HCT116 (cell line): Measurements from ENCODE around the gene SOX18. TPM values are rescaled to one million over a fixed set of nuclear protein-coding genes. Genes with fewer than 3 reads are reported as not detected.
A peak's percentile ranks its signal among the peaks of the same experiment; 100 is the strongest.

Experiments used
- ATAC-seq: fragments of 200-7000 bp; cut with Tn5 transposase; 2 replicates; pipeline ENCODE4 v1.9.1; 2020; ENCODE audit warnings: mild to moderate bottlenecking, moderate library complexity
- BruUV-seq: library from RNA; stranded (reverse); fragments of 400-500 nt; replicated peaks from 2 replicates; lab custom pipeline; 2021; lab: Mats Ljungman, UMichigan
- CTCF ChIA-PET: fragments of 300-600 bp; sonication (Branson Sonifier 250); formaldehyde crosslinking; loops from one replicate; lab custom pipeline; 2021; ENCODE audit warnings: antibody characterized with exemption; lab: Charles Lee
- POLR2A ChIA-PET: fragments of 300-600, 350-600 bp; sonication (Branson Sonifier 250); formaldehyde crosslinking; loops from one replicate; lab custom pipeline; 2021; ENCODE audit warnings: antibody characterized with exemption; lab: Charles Lee
- RAD21 ChIA-PET, 2 experiments: fragments of 300-600 bp; sonication (Branson Sonifier 250); formaldehyde crosslinking; loops; one replicate each; lab custom pipeline; 2023; ENCODE audit warnings: low total read pairs in 2 of 2; ENCODE audit not compliant: uncharacterized antibody in 2 of 2, unreplicated experiment in 2 of 2, low non-redundant PET in 1 of 2; lab: Charles Lee
- DNase-seq: peaks from one replicate; pipeline ENCODE4 v3.0.0-alpha.2; 2010; ENCODE audit warnings: low read depth, low spot score
- H2AFZ ChIP-seq: fragments of 200-600 bp; shearing (Covaris generic), sonication (generic); 2 replicates; pipeline ENCODE4 v1.6.1; 2017; ENCODE audit warnings: low read depth, mixed run types, mixed read lengths, antibody characterized with exemption, low read length; ENCODE audit not compliant: poor library complexity, severe bottlenecking
- H3K27ac ChIP-seq: 2 replicates; pipeline ENCODE4 v1.5.1; 2012; ENCODE audit warnings: low read depth, low read length
- H3K27me3 ChIP-seq: fragments of 200-600 bp; sonication (generic); 2 replicates; pipeline ENCODE4 v1.6.1; 2016; ENCODE audit warnings: mixed run types, low read length, mixed read lengths; ENCODE audit not compliant: insufficient read depth
- H3K36me3 ChIP-seq, 2 experiments: fragments of 200-500 bp in 1 of 2; fragments of 200-600 bp in 1 of 2; sonication (Bioruptor generic) in 1 of 2; sonication (generic) in 1 of 2; 2 replicates each; pipeline versions ENCODE4 v1.5.1 to v1.6.1; 2014 to 2016; ENCODE audit warnings: low read length in 2 of 2, inconsistent platforms in 1 of 2, mixed read lengths in 1 of 2, mixed run types in 1 of 2; ENCODE audit not compliant: insufficient read depth in 2 of 2, control insufficient read depth in 1 of 2
- H3K4me1 ChIP-seq, 2 experiments: fragments of 200-600 bp in 1 of 2; sonication (generic) in 1 of 2; 2 replicates each; pipeline versions ENCODE4 v1.5.1 to v1.6.1; 2012 to 2017; ENCODE audit warnings: low read length in 2 of 2, inconsistent platforms in 1 of 2, mild to moderate bottlenecking in 1 of 2, mixed read lengths in 1 of 2, mixed run types in 1 of 2, moderate library complexity in 1 of 2; ENCODE audit not compliant: insufficient read depth in 2 of 2, control insufficient read depth in 1 of 2
- H3K4me2 ChIP-seq: fragments of 200-600 bp; sonication (generic); 2 replicates; pipeline ENCODE4 v1.6.1; 2017; ENCODE audit warnings: mixed run types, low read length, mixed read lengths
- H3K4me3 ChIP-seq, 2 experiments: fragments of 200-600 bp in 1 of 2; sonication (generic) in 1 of 2; replicated peaks in 1 of 2; 2 replicates each; pipeline ENCODE4 v1.5.1; 2011 to 2016; ENCODE audit warnings: low read length in 2 of 2, control low read depth in 1 of 2, low read depth in 1 of 2, mild to moderate bottlenecking in 1 of 2, mixed read lengths in 1 of 2, mixed run types in 1 of 2
- H3K79me2 ChIP-seq: fragments of 200-600 bp; sonication (generic); 2 replicates; pipeline ENCODE4 v1.6.1; 2017; ENCODE audit warnings: mild to moderate bottlenecking, mixed run types, low read length, moderate library complexity, mixed read lengths; ENCODE audit not compliant: insufficient read depth
- H3K9ac ChIP-seq: fragments of 200-600 bp; sonication (generic); 2 replicates; pipeline ENCODE4 v1.6.1; 2016; ENCODE audit warnings: low read length, mixed read lengths
- H3K9me2 ChIP-seq: fragments of 200-600 bp; sonication (generic), shearing (Covaris generic); 2 replicates; pipeline ENCODE4 v1.6.1; 2017; ENCODE audit warnings: mixed run types, mild to moderate bottlenecking, moderate library complexity; ENCODE audit not compliant: insufficient read depth
- H3K9me3 ChIP-seq, 2 experiments: fragments of 200-500 bp in 1 of 2; fragments of 200-600 bp in 1 of 2; sonication (Bioruptor generic) in 1 of 2; sonication (generic) in 1 of 2; 2 replicates each; pipeline ENCODE4 v1.6.1; 2014 to 2017; ENCODE audit warnings: low read length in 2 of 2, mixed read lengths in 2 of 2, inconsistent platforms in 1 of 2, low read depth in 1 of 2, mild to moderate bottlenecking in 1 of 2, mixed run types in 1 of 2, moderate library complexity in 1 of 2; ENCODE audit not compliant: control insufficient read depth in 1 of 2, insufficient read depth in 1 of 2
- H4K20me1 ChIP-seq: fragments of 200-600 bp; sonication (generic), shearing (Covaris generic); 2 replicates; pipeline ENCODE4 v1.6.1; 2017; ENCODE audit warnings: mixed run types, mild to moderate bottlenecking, moderate library complexity; ENCODE audit not compliant: insufficient read depth
- CTCF ChIP-seq, 3 experiments: fragments of 200-600 bp in 1 of 3; sonication (generic) in 1 of 3; IDR thresholded peaks in 2 of 3; conservative IDR thresholded peaks in 1 of 3; 2 replicates each; pipeline ENCODE4 v1.5.1; 2012 to 2017; ENCODE audit warnings: low read depth in 2 of 3, low read length in 2 of 3, antibody characterized with exemption in 1 of 3, borderline replicate concordance in 1 of 3, control low read depth in 1 of 3, mild to moderate bottlenecking in 1 of 3, mixed read lengths in 1 of 3, mixed run types in 1 of 3, moderate library complexity in 1 of 3; ENCODE audit not compliant: insufficient read depth in 1 of 3
- EZH2phosphoT487 ChIP-seq: fragments of 200-600 bp; IDR thresholded peaks from 2 replicates; pipeline ENCODE4 v1.6.1; 2018; ENCODE audit warnings: antibody characterized with exemption, borderline replicate concordance
- SIN3A ChIP-seq: IDR thresholded peaks from 2 replicates; pipeline ENCODE4 v1.6.1; 2012; ENCODE audit warnings: low read depth
- ZNF274 ChIP-seq: fragments of 200-500 bp; sonication (Bioruptor generic); IDR thresholded peaks from 2 replicates; pipeline ENCODE4 v1.6.1; 2014; ENCODE audit warnings: mild to moderate bottlenecking, low read depth, low read length, inconsistent platforms
- intact Hi-C: fragments of 100-400 bp; cut with micrococcal nuclease; formaldehyde crosslinking; loops from 2 replicates; pipeline ENCODE4 v1.10.0; 2022
- total RNA-seq: library from RNA; stranded (reverse); gene quantifications from one replicate; pipeline ENCODE4 v1.2.1, GENCODE V29; 2021; ENCODE audit not compliant: unreplicated experiment

Gene SOX18
- total RNA-seq, 1 experiment from 2014 or later: 3.3 TPM

DNA sequence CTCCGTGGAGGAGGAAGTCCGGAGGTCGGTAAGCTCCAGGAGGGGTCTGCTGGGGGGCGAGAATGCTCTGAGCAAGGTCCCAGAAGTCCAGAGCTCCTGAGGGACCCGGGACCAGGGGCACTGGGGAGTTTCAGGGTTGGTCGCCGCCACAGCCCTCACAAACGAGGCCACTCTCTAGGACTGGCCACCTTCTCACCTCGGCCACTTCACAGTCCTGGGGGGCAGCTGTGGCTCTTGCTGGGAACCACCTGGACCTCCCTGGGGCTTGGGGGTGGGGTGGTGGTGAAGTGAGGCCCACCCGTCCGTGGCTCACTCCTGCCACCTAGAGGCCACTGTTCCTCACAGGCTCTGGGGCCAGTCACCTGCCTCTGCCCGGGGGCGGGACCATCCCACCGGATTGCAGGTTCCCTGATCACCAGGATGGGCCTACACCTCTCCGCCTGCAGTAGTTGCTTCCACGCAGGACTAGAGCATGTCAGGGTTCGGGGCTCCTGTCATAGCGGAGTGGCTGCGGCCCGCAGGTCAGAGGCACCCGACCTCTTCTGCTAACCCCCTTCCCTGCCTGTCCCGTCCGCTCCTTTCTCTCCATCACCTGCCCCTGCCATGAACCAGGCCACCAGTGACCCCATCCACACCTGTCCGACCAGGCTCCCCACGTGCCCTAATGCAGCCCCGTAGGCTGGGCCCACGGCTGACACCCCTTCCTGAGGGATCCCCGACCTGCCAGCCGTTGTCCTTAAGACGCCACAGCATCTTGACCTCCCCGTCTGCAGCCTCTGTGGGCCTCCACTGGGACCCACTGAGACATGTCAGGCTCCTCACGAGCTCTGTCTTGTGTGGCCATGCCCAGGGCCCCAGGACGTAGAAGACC, 8.4 kb upstream of the SOX18 start:
- ChIA-PET POLR2A (no interaction called here), CTCF (interaction anchor here (1.0 to 1.4 kb wide), 3 partner anchors 19 to 520 kb away, joined by 5 to 9 read pairs (median 8); partner anchors contain the start of genes PRPF6 and PTK6), RAD21 (no interaction called here)
- H3K4me1 ChIP-seq: peaks cover 12 to 42% of the 10 kb centered on the region in 2 experiments; a peak in 3 of 4 replicates
- ATAC-seq: peak; percentile 87
- no peaks in the 10 kb centered on the region for H3K79me2 ChIP-seq
- no peak overlapping the region for H3K4me3 ChIP-seq
- H3K27ac ChIP-seq: no peak overlapping the region; the same call in 1 of the 2 replicates
- H3K9me2 ChIP-seq: no peaks in the 10 kb centered on the region
- H4K20me1 ChIP-seq: no peaks in the 10 kb centered on the region
- no TSS peak for BruUV-seq
- H3K27me3 ChIP-seq: no peaks in the 10 kb centered on the region
- no peaks in the 10 kb centered on the region for H3K36me3 ChIP-seq
- no peak for TF ChIP-seq EZH2phosphoT487
- no peak for TF ChIP-seq SIN3A
- TF ChIP-seq CTCF (IDR thresholded peaks at IDR 0.05 in 2 of 3, conservative IDR thresholded peaks at IDR 0.05 in 1 of 3; ENCODE audit: borderline replicate concordance in 1 of 3, insufficient read depth in 1 of 3, low read depth in 2 of 3, low read length in 2 of 3): peak in 2 of 3 experiments; percentile 85 to 93; a peak in 4 of 6 replicates
- TF ChIP-seq ZNF274: no peak
- peak overlapping the region; percentile 19; the same call in 1 of the 2 replicates for H3K4me2 ChIP-seq
- no peak overlapping the region for H3K9ac ChIP-seq
- intact Hi-C loops: loop anchor here (2.0 to 10.0 kb wide), 2 partner anchors 77 to 353 kb away; partner anchors contain the start of genes ARFRP1, PRPF6 and ZGPAT
- DNase-seq: no peak
- H3K9me3 ChIP-seq: no peaks in the 10 kb centered on the region
- no peak overlapping the region for H2AFZ ChIP-seq
